RWPE1 (cell line): ENCODE measurements around the gene UXS1.
A peak's percentile ranks its signal among the peaks of the same experiment; 100 is the strongest.

ENCODE experiments used
- CTCF ChIA-PET: fragments of 350-600 bp; sonication (Branson Sonifier 250); formaldehyde crosslinking; extraction: SDS; loops from one replicate; lab custom pipeline; 2021; lab: Yijun Ruan, JAX
- POLR2A ChIA-PET: fragments of 400-600 bp; formaldehyde crosslinking; extraction: SDS; loops from one replicate; lab custom pipeline; 2020; ENCODE audit warnings: antibody characterized with exemption; ENCODE audit not compliant: low non-redundant PET; lab: Yijun Ruan, JAX
- DNase-seq: peaks from one replicate; pipeline ENCODE4 v3.0.0; 2012; ENCODE audit warnings: low spot score
- H3K27ac ChIP-seq: fragments of 450-650 bp; 2 replicates; pipeline ENCODE4 v1.5.1; 2017
- TF ChIP-seq, protein P1 (sequence below): fragments of 450-650 bp; conservative IDR thresholded peaks from 2 replicates; pipeline ENCODE4 v1.5.1; 2017; ENCODE audit warnings: low read depth, mild to moderate bottlenecking

UXS1 gene

DNA sequence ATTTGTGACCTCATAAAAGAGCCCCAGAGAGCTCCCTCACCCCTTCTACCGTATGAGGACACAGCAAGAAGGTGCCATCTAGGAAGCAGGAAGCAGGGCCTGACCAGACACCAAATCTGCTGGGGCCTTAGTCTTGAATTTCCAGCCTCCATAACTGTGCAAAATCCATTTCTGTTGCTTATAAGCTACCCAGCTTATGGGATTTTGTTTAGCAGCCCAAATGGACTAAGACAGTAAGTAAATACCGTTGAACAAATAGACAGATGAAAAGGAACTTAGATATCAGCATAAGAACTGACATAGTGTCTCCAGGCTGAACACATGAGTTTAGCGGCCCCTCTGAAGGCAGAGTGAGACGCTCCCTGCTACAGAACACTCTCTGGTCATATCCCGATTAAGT is 130.9 kb downstream of the UXS1 start:
- TF ChIP-seq, protein P1, sequence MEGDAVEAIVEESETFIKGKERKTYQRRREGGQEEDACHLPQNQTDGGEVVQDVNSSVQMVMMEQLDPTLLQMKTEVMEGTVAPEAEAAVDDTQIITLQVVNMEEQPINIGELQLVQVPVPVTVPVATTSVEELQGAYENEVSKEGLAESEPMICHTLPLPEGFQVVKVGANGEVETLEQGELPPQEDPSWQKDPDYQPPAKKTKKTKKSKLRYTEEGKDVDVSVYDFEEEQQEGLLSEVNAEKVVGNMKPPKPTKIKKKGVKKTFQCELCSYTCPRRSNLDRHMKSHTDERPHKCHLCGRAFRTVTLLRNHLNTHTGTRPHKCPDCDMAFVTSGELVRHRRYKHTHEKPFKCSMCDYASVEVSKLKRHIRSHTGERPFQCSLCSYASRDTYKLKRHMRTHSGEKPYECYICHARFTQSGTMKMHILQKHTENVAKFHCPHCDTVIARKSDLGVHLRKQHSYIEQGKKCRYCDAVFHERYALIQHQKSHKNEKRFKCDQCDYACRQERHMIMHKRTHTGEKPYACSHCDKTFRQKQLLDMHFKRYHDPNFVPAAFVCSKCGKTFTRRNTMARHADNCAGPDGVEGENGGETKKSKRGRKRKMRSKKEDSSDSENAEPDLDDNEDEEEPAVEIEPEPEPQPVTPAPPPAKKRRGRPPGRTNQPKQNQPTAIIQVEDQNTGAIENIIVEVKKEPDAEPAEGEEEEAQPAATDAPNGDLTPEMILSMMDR = no peak
- ChIA-PET CTCF (interaction anchor here (0.7 kb wide), 3 partner anchors 20 to 482 kb away, joined by 3 to 5 read pairs (median 4); no protein-coding TSS in a partner anchor), POLR2A (no interaction called here)
- H3K27ac ChIP-seq = no peak overlapping the region
- no peak for DNase-seq

DNA sequence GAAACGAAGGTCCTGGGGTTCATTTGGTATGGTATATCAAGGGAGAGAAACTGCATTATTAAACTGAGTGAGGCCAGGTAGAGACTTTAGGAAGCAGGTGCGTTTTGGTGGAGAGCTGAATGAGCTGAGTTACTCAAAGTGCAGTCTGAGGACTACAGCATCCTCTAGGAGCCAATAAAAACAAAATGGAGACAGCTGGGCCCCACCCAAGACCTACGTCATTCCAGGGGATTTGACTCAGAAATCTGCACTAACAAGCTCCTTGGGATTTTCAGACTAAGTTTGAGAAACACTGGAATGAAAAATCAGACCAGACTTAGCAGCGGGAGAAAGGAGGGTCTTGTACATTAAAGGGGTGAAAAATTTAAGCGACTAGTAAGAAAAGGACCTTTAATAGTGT is 131.5 kb downstream of the UXS1 start:
- no peak for DNase-seq
- no peak overlapping the region for H3K27ac ChIP-seq
- POLR2A ChIA-PET = no interaction called here
- CTCF ChIA-PET = interaction anchor here (0.7 kb wide), 2 partner anchors 20 to 310 kb away, joined by 4 to 5 read pairs; no protein-coding TSS in a partner anchor
- TF ChIP-seq, protein P1 = no peak

DNA sequence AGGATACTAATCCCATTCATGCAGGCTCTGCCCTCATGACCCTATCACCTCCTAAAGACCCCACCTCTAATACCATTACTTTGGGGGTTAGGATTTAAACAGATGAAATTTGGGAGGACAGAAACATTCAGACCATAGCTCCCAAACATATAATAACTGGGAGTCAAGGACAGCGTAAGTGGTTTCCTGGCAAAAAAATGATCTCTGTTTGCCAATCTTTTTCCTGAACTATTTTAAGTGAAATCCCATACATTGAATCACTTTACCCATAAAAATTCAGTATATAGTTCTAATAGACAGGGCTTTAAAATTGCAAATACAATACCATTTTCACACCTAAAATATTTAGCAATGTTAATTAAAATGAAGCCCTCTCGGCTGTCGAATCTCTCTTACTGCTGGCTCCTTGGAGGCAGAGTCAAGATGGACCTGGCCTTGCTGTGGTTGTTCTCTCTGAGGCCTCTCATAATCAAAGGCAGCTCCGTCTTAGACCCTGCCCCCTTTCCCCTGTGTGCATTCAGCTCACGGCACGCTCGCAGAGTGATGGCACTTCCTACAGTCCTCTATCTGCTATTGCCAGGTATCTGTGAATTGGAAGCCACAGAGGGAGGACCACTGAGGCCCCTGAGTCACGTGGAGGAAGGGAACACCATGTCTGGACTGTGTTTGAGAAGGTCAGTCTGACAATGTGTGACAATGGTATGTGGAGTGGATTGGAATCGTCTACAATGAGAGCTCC is 132.3 kb downstream of the UXS1 start:
- TF ChIP-seq, protein P1 = no peak
- ChIA-PET POLR2A (no interaction called here), CTCF (no interaction called here)
- no peak for DNase-seq
- H3K27ac ChIP-seq = no peak overlapping the region

DNA sequence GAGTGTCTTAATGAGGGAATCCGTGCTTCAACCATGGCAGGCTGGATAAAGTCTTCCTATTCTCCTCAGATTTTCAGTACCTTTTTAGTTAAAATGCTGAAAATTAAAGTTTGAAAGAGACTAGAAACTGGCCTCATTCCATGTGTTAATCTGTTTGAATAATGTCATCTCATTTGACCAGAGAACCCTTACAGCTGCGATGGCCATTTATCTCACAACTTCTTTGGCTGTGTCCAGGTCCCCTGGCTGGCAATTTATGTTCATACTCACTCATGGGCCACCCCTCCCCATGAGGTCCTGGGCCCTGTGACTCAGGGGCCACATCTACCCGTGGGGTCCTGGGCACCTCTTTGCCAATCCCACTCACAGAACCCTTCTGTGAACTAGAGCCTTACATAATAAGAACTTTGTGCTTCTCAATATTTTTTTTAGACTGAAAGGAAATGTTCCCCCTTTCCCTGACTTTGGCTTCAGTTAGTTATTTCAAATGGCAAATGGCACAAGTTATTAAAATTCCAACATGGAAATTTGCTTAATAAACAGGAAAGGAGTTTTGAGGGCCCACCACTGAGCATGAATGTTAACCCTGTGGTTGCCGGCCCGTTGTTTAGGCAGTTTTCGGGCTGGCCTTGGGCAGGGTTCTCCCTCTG is 134.6 kb downstream of the UXS1 start:
- no peak overlapping the region for H3K27ac ChIP-seq
- no peak for DNase-seq
- TF ChIP-seq, protein P1 = no peak
- ChIA-PET CTCF (no interaction called here), POLR2A (no interaction called here)

DNA sequence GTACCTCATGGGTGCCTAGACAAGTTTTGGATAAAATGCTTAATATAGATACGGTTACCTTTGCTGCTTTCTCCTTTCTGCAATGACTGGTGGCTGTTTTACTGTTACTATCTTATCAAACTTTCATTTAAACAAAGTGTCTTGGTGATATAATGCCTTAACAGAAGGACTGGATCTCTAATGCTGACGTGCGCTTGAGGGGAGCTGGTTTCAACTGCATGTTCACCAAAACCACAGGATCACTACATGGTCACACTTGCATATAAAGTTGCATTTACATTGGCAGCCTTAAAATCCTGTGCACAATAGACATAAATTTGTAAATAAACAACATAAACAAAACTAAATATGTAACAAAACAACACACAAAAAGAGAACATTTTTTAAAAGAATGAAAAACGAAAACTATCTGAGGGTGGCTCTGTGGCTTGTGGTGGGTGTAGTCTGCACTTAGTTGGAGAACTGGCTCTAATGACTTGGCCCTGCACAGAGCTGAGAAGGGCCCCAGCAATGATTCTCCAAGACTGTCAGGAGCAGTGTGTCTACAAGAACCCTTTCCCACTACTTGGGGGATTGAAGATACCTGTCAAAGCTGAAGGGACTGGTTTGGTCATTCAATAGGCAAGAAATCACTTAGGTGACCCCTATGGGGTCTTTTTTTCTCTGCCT is 135.5 kb downstream of the UXS1 start:
- TF ChIP-seq, protein P1 = no peak
- CTCF ChIA-PET = no interaction called here
- POLR2A ChIA-PET = no interaction called here
- DNase-seq = no peak
- no peak overlapping the region for H3K27ac ChIP-seq

DNA sequence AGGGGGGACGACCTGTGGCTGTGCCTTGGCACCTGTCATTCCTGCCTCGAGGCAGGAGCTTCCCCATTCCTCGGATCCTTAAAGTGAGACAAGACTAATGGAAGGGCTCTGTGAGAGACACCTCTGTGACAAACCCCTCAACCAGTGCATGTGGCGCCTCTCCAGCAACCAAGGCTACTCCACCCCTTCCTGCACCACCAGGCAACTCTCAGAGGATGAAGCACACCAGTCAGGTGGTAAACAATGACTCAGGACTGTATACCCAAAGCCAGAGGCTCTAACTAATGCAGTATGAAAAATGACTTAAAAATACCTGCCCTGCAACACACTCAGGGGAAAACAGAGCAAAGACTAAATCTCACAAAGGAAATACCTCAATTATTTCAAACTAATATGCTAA is 136.9 kb downstream of the UXS1 start:
- H3K27ac ChIP-seq = no peak overlapping the region
- ChIA-PET CTCF (no interaction called here), POLR2A (no interaction called here)
- peak; percentile 48 for DNase-seq
- TF ChIP-seq, protein P1 = no peak
